Germinal center (tissue), 1 donor: ENCODE data around the gene PPP2CA.
"Not testable (repeated sequence)": the region's sequence is repeated elsewhere in the genome, so short reads cannot be mapped to it uniquely, and the experiment has no call there.

Experiments
- DNase-seq: peaks from one replicate; pipeline ENCODE4 v3.0.0; 2012; ENCODE audit warnings: mixed read lengths, low spot score

PPP2CA gene

GRCh38 chr5:134225780-134226440 lies at the start of gene PPP2CA:
Gene PPP2CA (minus strand): TSS chr5:134226073. CDS start chr5:134225861, 212 bp downstream.
- peak; percentile 95 for DNase-seq

- no peak for DNase-seq
Measured at GRCh38 chr5:134273642-134274395, 47.9 kb upstream of the PPP2CA start.

GRCh38 chr5:134271059-134271458 lies 45.2 kb upstream of the PPP2CA start:
- no peak for DNase-seq

GRCh38 chr5:134268919-134269318 lies 43.0 kb upstream of the PPP2CA start:
- DNase-seq, result no peak

- DNase-seq, result no peak
Measured at GRCh38 chr5:134268019-134268601, 42.2 kb upstream of the PPP2CA start.

GRCh38 chr5:134267366-134268018 lies 41.6 kb upstream of the PPP2CA start:
- no peak for DNase-seq

- no peak for DNase-seq
Measured at GRCh38 chr5:134263801-134264200, 37.9 kb upstream of the PPP2CA start.

- not testable (repeated sequence) for DNase-seq
Measured at GRCh38 chr5:134262629-134263028, 36.8 kb upstream of the PPP2CA start.

GRCh38 chr5:134258896-134259295 lies 33.0 kb upstream of the PPP2CA start:
- DNase-seq, result no peak

GRCh38 chr5:134257176-134257575 lies 31.3 kb upstream of the PPP2CA start:
- DNase-seq, result no peak

GRCh38 chr5:134255418-134256150 lies 29.7 kb upstream of the PPP2CA start:
- no peak for DNase-seq

- DNase-seq, result not testable (repeated sequence)
Measured at GRCh38 chr5:134253368-134254153, 27.7 kb upstream of the PPP2CA start.

GRCh38 chr5:134252671-134253070 lies 26.8 kb upstream of the PPP2CA start:
- DNase-seq, result no peak

- no peak for DNase-seq
Measured at GRCh38 chr5:134250949-134251348, 25.1 kb upstream of the PPP2CA start.

- DNase-seq, result no peak
Measured at GRCh38 chr5:134249469-134250379, 23.9 kb upstream of the PPP2CA start.

- no peak for DNase-seq
Measured at GRCh38 chr5:134248256-134248655, 22.4 kb upstream of the PPP2CA start.

GRCh38 chr5:134247428-134248224 lies 21.8 kb upstream of the PPP2CA start:
- no peak for DNase-seq

GRCh38 chr5:134246771-134247427 lies 21.0 kb upstream of the PPP2CA start:
- no peak for DNase-seq

GRCh38 chr5:134245692-134246091 lies 19.8 kb upstream of the PPP2CA start:
- no peak for DNase-seq
